BJ (cell line): ENCODE data around the gene PASD1. TPM values are rescaled to one million over a fixed set of nuclear protein-coding genes. Genes with fewer than 3 reads are reported as not detected.

Experiments used
- CTCF ChIA-PET: fragments of 350-600 bp; formaldehyde crosslinking; extraction: SDS; loops from one replicate; lab custom pipeline; 2021; ENCODE audit warnings: antibody characterized with exemption, inconsistent platforms; lab: Yijun Ruan, JAX
- POLR2A ChIA-PET: fragments of 300-600 bp; sonication (Branson Sonifier 250); formaldehyde crosslinking; extraction: SDS; loops from one replicate; lab custom pipeline; 2021; ENCODE audit warnings: antibody characterized with exemption; lab: Charles Lee
- DNase-seq: peaks from one replicate; pipeline ENCODE4 v3.0.0-alpha.2; 2011; ENCODE audit warnings: low read depth
- H3K27me3 ChIP-seq: 2 replicates; pipeline ENCODE4 v1.6.0; 2011; ENCODE audit warnings: low read length; ENCODE audit not compliant: control insufficient read depth, insufficient read depth
- H3K36me3 ChIP-seq: 2 replicates; pipeline ENCODE4 v1.5.1; 2011; ENCODE audit warnings: low read length; ENCODE audit not compliant: control insufficient read depth, insufficient read depth
- H3K4me3 ChIP-seq: 2 replicates; pipeline ENCODE4 v1.5.1; 2011; ENCODE audit warnings: low read depth, mild to moderate bottlenecking, control low read depth, low read length
- CTCF ChIP-seq: IDR thresholded peaks from 2 replicates; pipeline ENCODE4 v1.5.1; 2011; ENCODE audit warnings: low read depth, mild to moderate bottlenecking, control low read depth, inconsistent platforms, low read length, moderate library complexity; ENCODE audit not compliant: insufficient read depth
- polyA plus RNA-seq: library from polyadenylated mRNA; depleted of rRNA; stranded (reverse); fragments of >200 nt; gene quantifications from 2 replicates; pipeline ENCODE4 v1.2.3, GENCODE V29; 2011

The PASD1 gene
- polyA plus RNA-seq, 1 experiment, result not detected

- no peaks in the 10 kb centered on the region for H3K36me3 ChIP-seq
- no peak overlapping the region for H3K4me3 ChIP-seq
- CTCF ChIA-PET, result no interaction called here
- no peaks in the 10 kb centered on the region for H3K27me3 ChIP-seq
- POLR2A ChIA-PET, result no interaction called here
- TF ChIP-seq CTCF, result no peak
- DNase-seq, result no peak
These were observed 32.8 kb downstream of the PASD1 start for GRCh38 chrX:151596282-151596681.

GRCh38 chrX:151604931-151605330 is 41.5 kb downstream of the PASD1 start:
- no peak for DNase-seq
- no peaks in the 10 kb centered on the region for H3K36me3 ChIP-seq
- no peak for TF ChIP-seq CTCF
- H3K4me3 ChIP-seq, result no peak overlapping the region
- ChIA-PET CTCF (no interaction called here), POLR2A (no interaction called here)
- H3K27me3 ChIP-seq, result no peaks in the 10 kb centered on the region

GRCh38 chrX:151609222-151609621 is 45.7 kb downstream of the PASD1 start:
- no peaks in the 10 kb centered on the region for H3K27me3 ChIP-seq

GRCh38 chrX:151621422-151621821 is 57.9 kb downstream of the PASD1 start:
- H3K4me3 ChIP-seq, result no peak overlapping the region
- no peaks in the 10 kb centered on the region for H3K27me3 ChIP-seq
- CTCF ChIA-PET, result no interaction called here
- DNase-seq, result no peak
- POLR2A ChIA-PET, result no interaction called here
- no peaks in the 10 kb centered on the region for H3K36me3 ChIP-seq
- no peak for TF ChIP-seq CTCF

More at GRCh38 chrX:151609222-151609621, 45.7 kb downstream of the PASD1 start:
- no peak for DNase-seq
- no peaks in the 10 kb centered on the region for H3K36me3 ChIP-seq
- TF ChIP-seq CTCF, result no peak
- H3K4me3 ChIP-seq, result no peak overlapping the region
- POLR2A ChIA-PET, result no interaction called here
- CTCF ChIA-PET, result no interaction called here

- no peak for TF ChIP-seq CTCF
- no peaks in the 10 kb centered on the region for H3K36me3 ChIP-seq
- POLR2A ChIA-PET, result no interaction called here
- no peak for DNase-seq
- no peak overlapping the region for H3K4me3 ChIP-seq
- CTCF ChIA-PET, result no interaction called here
- H3K27me3 ChIP-seq, result no peaks in the 10 kb centered on the region
These were observed 61.2 kb downstream of the PASD1 start for GRCh38 chrX:151624677-151625076.
